ENCODE data around the gene CDADC1.
"Not testable (repeated sequence)": the region's sequence is repeated elsewhere in the genome, so short reads cannot be mapped to it uniquely, and the experiment has no call there.

Gene CDADC1

GRCh38 chr13:49272296-49272695, 24.6 kb downstream of the CDADC1 start:
- no peaks in the 10 kb centered on the region for H3K9me3 ChIP-seq (ENCODE audit: control insufficient read depth, insufficient read depth, low read length)
- no peak overlapping the region for H3K9ac ChIP-seq (ENCODE audit: low read depth, low read length)
- no peaks in the 10 kb centered on the region for H3K36me3 ChIP-seq (ENCODE audit: control insufficient read depth, insufficient read depth, low read length)

GRCh38 chr13:49278211-49278610, 30.5 kb downstream of the CDADC1 start:
- Histone ChIP-seq H3K27me3 (ENCODE audit: control insufficient read depth, insufficient read depth, low read length) (no peaks in the 10 kb centered on the region), H3K9ac (ENCODE audit: low read depth, low read length) (no peak overlapping the region), H3K4me1 (ENCODE audit: control insufficient read depth, insufficient read depth, low read length) (peaks cover 10% of the 10 kb centered on the region), H3K4me3 (ENCODE audit: low read depth, low read length) (no peak overlapping the region), H3K36me3 (ENCODE audit: control insufficient read depth, insufficient read depth, low read length) (no peaks in the 10 kb centered on the region), H3K9me3 (ENCODE audit: control insufficient read depth, insufficient read depth, low read length) (no peaks in the 10 kb centered on the region)

More at GRCh38 chr13:49272296-49272695, 24.6 kb downstream of the CDADC1 start:
- Histone ChIP-seq H3K4me1 (ENCODE audit: control insufficient read depth, insufficient read depth, low read length) (peaks cover 3% of the 10 kb centered on the region), H3K4me3 (ENCODE audit: low read depth, low read length) (no peak overlapping the region), H3K27me3 (ENCODE audit: control insufficient read depth, insufficient read depth, low read length) (no peaks in the 10 kb centered on the region)

- H3K36me3 ChIP-seq (ENCODE audit: control insufficient read depth, insufficient read depth, low read length): no peaks in the 10 kb centered on the region
Measured at GRCh38 chr13:49279112-49279511, 31.4 kb downstream of the CDADC1 start.

GRCh38 chr13:49279885-49280284, 32.2 kb downstream of the CDADC1 start:
- Histone ChIP-seq H3K9ac (ENCODE audit: low read depth, low read length) (no peak overlapping the region), H3K4me3 (ENCODE audit: low read depth, low read length) (no peak overlapping the region), H3K27me3 (ENCODE audit: control insufficient read depth, insufficient read depth, low read length) (no peaks in the 10 kb centered on the region), H3K36me3 (ENCODE audit: control insufficient read depth, insufficient read depth, low read length) (no peaks in the 10 kb centered on the region), H3K4me1 (ENCODE audit: control insufficient read depth, insufficient read depth, low read length) (peaks cover 10% of the 10 kb centered on the region), H3K9me3 (ENCODE audit: control insufficient read depth, insufficient read depth, low read length) (no peaks in the 10 kb centered on the region)

More at GRCh38 chr13:49279112-49279511, 31.4 kb downstream of the CDADC1 start:
- Histone ChIP-seq H3K4me3 (ENCODE audit: low read depth, low read length) (no peak overlapping the region), H3K9me3 (ENCODE audit: control insufficient read depth, insufficient read depth, low read length) (no peaks in the 10 kb centered on the region), H3K27me3 (ENCODE audit: control insufficient read depth, insufficient read depth, low read length) (no peaks in the 10 kb centered on the region), H3K4me1 (ENCODE audit: control insufficient read depth, insufficient read depth, low read length) (peaks cover 10% of the 10 kb centered on the region), H3K9ac (ENCODE audit: low read depth, low read length) (no peak overlapping the region)

GRCh38 chr13:49287995-49288394, 40.3 kb downstream of the CDADC1 start:
- H3K9ac ChIP-seq (ENCODE audit: low read depth, low read length): no peak overlapping the region
- no peaks in the 10 kb centered on the region for H3K36me3 ChIP-seq (ENCODE audit: control insufficient read depth, insufficient read depth, low read length)
- H3K4me3 ChIP-seq (ENCODE audit: low read depth, low read length): no peak overlapping the region
- no peaks in the 10 kb centered on the region for H3K4me1 ChIP-seq (ENCODE audit: control insufficient read depth, insufficient read depth, low read length)
- H3K27me3 ChIP-seq (ENCODE audit: control insufficient read depth, insufficient read depth, low read length): no peaks in the 10 kb centered on the region
- H3K9me3 ChIP-seq (ENCODE audit: control insufficient read depth, insufficient read depth, low read length): no peaks in the 10 kb centered on the region

- H3K4me3 ChIP-seq (ENCODE audit: low read depth, low read length): no peak overlapping the region
Measured at GRCh38 chr13:49288458-49288857, 40.7 kb downstream of the CDADC1 start.

GRCh38 chr13:49292742-49293486, 45.2 kb downstream of the CDADC1 start:
- no peaks in the 10 kb centered on the region for H3K36me3 ChIP-seq (ENCODE audit: control insufficient read depth, insufficient read depth, low read length)
- H3K27me3 ChIP-seq (ENCODE audit: control insufficient read depth, insufficient read depth, low read length): no peaks in the 10 kb centered on the region
- no peak overlapping the region for H3K4me3 ChIP-seq (ENCODE audit: low read depth, low read length)
- no peaks in the 10 kb centered on the region for H3K9me3 ChIP-seq (ENCODE audit: control insufficient read depth, insufficient read depth, low read length)
- no peaks in the 10 kb centered on the region for H3K4me1 ChIP-seq (ENCODE audit: control insufficient read depth, insufficient read depth, low read length)
- H3K9ac ChIP-seq (ENCODE audit: low read depth, low read length): no peak overlapping the region

More at GRCh38 chr13:49288458-49288857, 40.7 kb downstream of the CDADC1 start:
- Histone ChIP-seq H3K9ac (ENCODE audit: low read depth, low read length) (no peak overlapping the region), H3K36me3 (ENCODE audit: control insufficient read depth, insufficient read depth, low read length) (no peaks in the 10 kb centered on the region), H3K9me3 (ENCODE audit: control insufficient read depth, insufficient read depth, low read length) (no peaks in the 10 kb centered on the region), H3K27me3 (ENCODE audit: control insufficient read depth, insufficient read depth, low read length) (no peaks in the 10 kb centered on the region), H3K4me1 (ENCODE audit: control insufficient read depth, insufficient read depth, low read length) (no peaks in the 10 kb centered on the region)

GRCh38 chr13:49294723-49295122, 47.0 kb downstream of the CDADC1 start:
- H3K36me3 ChIP-seq (ENCODE audit: control insufficient read depth, insufficient read depth, low read length); H3K9me3 ChIP-seq (ENCODE audit: control insufficient read depth, insufficient read depth, low read length); H3K4me1 ChIP-seq (ENCODE audit: control insufficient read depth, insufficient read depth, low read length); H3K4me3 ChIP-seq (ENCODE audit: low read depth, low read length); H3K27me3 ChIP-seq (ENCODE audit: control insufficient read depth, insufficient read depth, low read length); H3K9ac ChIP-seq (ENCODE audit: low read depth, low read length): not testable (repeated sequence)

- Histone ChIP-seq H3K27me3 (ENCODE audit: control insufficient read depth, insufficient read depth, low read length) (no peaks in the 10 kb centered on the region), H3K36me3 (ENCODE audit: control insufficient read depth, insufficient read depth, low read length) (no peaks in the 10 kb centered on the region), H3K4me1 (ENCODE audit: control insufficient read depth, insufficient read depth, low read length) (no peaks in the 10 kb centered on the region), H3K4me3 (ENCODE audit: low read depth, low read length) (no peak overlapping the region), H3K9ac (ENCODE audit: low read depth, low read length) (no peak overlapping the region), H3K9me3 (ENCODE audit: control insufficient read depth, insufficient read depth, low read length) (no peaks in the 10 kb centered on the region)
Measured at GRCh38 chr13:49295244-49295643, 47.5 kb downstream of the CDADC1 start.

GRCh38 chr13:49296659-49297058, 48.9 kb downstream of the CDADC1 start:
- H3K4me3 ChIP-seq (ENCODE audit: low read depth, low read length): no peak overlapping the region
- no peak overlapping the region for H3K9ac ChIP-seq (ENCODE audit: low read depth, low read length)
- H3K4me1 ChIP-seq (ENCODE audit: control insufficient read depth, insufficient read depth, low read length): no peaks in the 10 kb centered on the region
- no peaks in the 10 kb centered on the region for H3K36me3 ChIP-seq (ENCODE audit: control insufficient read depth, insufficient read depth, low read length)
- no peaks in the 10 kb centered on the region for H3K9me3 ChIP-seq (ENCODE audit: control insufficient read depth, insufficient read depth, low read length)
- no peaks in the 10 kb centered on the region for H3K27me3 ChIP-seq (ENCODE audit: control insufficient read depth, insufficient read depth, low read length)

GRCh38 chr13:49297338-49297737, 49.6 kb downstream of the CDADC1 start:
- Histone ChIP-seq H3K9ac (ENCODE audit: low read depth, low read length) (no peak overlapping the region), H3K4me1 (ENCODE audit: control insufficient read depth, insufficient read depth, low read length) (no peaks in the 10 kb centered on the region), H3K36me3 (ENCODE audit: control insufficient read depth, insufficient read depth, low read length) (no peaks in the 10 kb centered on the region), H3K4me3 (ENCODE audit: low read depth, low read length) (no peak overlapping the region), H3K9me3 (ENCODE audit: control insufficient read depth, insufficient read depth, low read length) (no peaks in the 10 kb centered on the region), H3K27me3 (ENCODE audit: control insufficient read depth, insufficient read depth, low read length) (no peaks in the 10 kb centered on the region)

GRCh38 chr13:49298416-49298815, 50.7 kb downstream of the CDADC1 start:
- no peak overlapping the region for H3K9ac ChIP-seq (ENCODE audit: low read depth, low read length)
- H3K9me3 ChIP-seq (ENCODE audit: control insufficient read depth, insufficient read depth, low read length): no peaks in the 10 kb centered on the region
- no peaks in the 10 kb centered on the region for H3K36me3 ChIP-seq (ENCODE audit: control insufficient read depth, insufficient read depth, low read length)
- no peaks in the 10 kb centered on the region for H3K4me1 ChIP-seq (ENCODE audit: control insufficient read depth, insufficient read depth, low read length)
- H3K27me3 ChIP-seq (ENCODE audit: control insufficient read depth, insufficient read depth, low read length): no peaks in the 10 kb centered on the region
- no peak overlapping the region for H3K4me3 ChIP-seq (ENCODE audit: low read depth, low read length)

All from iPS-15b (cell line).